NCI-H748 (cell line): ENCODE data around the gene PLEKHG2.
A peak's percentile ranks its signal among the peaks of the same experiment; 100 is the strongest.

Experiments used
- DNase-seq: peaks from one replicate; lab custom pipeline; 2025; ENCODE audit not compliant: unreplicated experiment; lab: John Stamatoyannopoulos, UW

Gene PLEKHG2

DNA sequence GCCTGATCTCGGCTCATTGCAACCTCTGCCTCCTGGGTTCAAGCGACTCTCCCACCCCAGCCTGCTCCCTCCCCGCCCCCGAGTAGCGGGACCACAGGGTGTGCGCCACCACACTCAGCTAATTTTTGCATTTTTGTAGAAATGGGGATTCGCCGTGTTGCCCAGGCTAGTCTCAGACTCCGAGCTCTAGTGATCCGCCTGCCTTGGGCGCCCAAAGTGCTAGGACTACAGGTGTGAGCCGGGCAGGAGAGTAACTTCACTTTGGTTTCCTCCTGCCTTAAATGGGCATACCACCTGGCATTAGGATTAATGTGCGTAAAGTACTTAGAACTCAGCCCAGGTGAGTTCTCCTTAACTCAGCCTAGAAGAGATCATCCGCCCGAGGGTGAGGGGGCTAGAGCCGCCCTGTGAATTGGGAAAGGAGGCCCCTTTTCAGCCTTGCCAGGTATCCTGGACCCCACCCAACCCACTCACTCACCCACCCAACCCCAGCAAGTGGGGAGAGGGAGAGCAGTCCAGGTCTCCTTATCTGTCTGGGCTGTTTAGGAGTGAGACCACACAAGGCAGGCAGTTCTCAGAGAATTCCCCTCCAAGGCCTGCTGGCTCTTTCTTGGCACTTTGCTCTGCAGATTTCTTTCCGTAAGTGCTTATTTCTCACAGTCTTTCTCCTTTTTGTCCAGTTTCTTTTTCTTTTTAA lies 7.1 kb upstream of the PLEKHG2 start:
- DNase-seq = no peak

GRCh38 chr19:39405958-39406655 lies 6.4 kb upstream of the PLEKHG2 start:
- peak; percentile 69 for DNase-seq

- DNase-seq = peak; percentile 85
These were observed 5.6 kb upstream of the PLEKHG2 start, which contains the start of gene ZFP36 for GRCh38 chr19:39406656-39407409. ZFP36 (plus strand) TSS chr19:39406847; CDS start chr19:39406905, 58 bp downstream.

- DNase-seq = no peak
These were observed 5.1 kb upstream of the PLEKHG2 start for GRCh38 chr19:39407410-39407659.

- DNase-seq = peak; percentile 56
These were observed 4.6 kb upstream of the PLEKHG2 start for GRCh38 chr19:39407660-39408391.

- peak; percentile 64 for DNase-seq
These were observed 3.9 kb upstream of the PLEKHG2 start for GRCh38 chr19:39408392-39409207.

GRCh38 chr19:39409208-39410016 lies 3.1 kb upstream of the PLEKHG2 start:
- peak; percentile 99 for DNase-seq

GRCh38 chr19:39410017-39410830 lies 2.2 kb upstream of the PLEKHG2 start:
- DNase-seq = peak; percentile 72

GRCh38 chr19:39410831-39411080 lies 1.7 kb upstream of the PLEKHG2 start:
- no peak for DNase-seq

DNA sequence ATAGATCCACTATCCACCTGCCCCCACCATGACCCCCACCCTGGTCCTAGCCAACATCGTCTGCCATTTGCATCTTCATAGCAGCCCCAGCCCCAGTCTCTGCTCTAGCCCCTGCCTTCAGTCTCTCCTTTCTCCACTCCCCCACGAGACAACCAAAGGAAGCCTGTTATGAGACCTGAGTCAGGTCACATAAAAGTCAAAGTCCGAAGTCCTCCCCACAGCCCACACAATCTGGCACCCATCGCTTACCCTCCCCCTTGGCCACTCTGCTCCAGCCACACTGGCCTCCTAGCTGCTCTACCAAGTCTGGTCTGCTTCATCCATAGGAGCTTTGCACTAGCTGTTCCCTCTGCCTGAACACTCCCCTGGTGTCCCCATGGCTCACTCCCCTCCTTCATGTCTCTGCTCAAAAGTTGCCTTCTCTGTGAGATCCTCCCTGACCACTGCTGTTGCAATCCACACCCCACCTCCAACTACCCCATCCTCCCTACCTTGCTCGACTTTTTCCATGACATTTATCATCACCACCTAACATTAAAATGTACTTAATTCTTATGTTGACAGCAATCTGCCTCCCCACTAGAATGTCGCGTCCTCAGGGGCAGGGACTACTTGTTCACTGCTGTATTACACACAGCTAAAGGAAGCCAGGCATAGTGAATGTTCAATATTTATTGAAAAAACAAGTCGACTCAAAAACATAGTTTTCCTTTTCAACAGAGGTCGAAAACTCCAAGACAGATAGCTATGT lies 1.2 kb upstream of the PLEKHG2 start:
- DNase-seq = no peak

DNA sequence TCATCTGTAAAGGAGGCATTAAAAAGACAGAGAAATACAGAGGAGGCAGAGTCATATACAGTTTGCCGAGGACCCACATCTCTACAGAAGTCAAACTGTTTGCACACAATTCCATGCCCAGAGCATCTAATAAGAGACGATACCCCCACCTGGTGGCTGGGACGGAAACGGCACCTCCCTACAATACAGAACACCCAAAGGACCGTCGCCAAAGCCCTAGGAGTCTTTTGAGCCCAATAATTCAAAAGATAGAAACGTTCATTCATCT lies 703 bp upstream of the PLEKHG2 start:
- peak; percentile 94 for DNase-seq

- no peak for DNase-seq
These were observed 400 bp downstream of the PLEKHG2 start for GRCh38 chr19:39412867-39413271.

GRCh38 chr19:39413272-39413910 lies 922 bp downstream of the PLEKHG2 start:
- DNase-seq = peak; percentile 73

GRCh38 chr19:39413911-39414608 lies 1.6 kb downstream of the PLEKHG2 start:
- peak; percentile 47 for DNase-seq

DNA sequence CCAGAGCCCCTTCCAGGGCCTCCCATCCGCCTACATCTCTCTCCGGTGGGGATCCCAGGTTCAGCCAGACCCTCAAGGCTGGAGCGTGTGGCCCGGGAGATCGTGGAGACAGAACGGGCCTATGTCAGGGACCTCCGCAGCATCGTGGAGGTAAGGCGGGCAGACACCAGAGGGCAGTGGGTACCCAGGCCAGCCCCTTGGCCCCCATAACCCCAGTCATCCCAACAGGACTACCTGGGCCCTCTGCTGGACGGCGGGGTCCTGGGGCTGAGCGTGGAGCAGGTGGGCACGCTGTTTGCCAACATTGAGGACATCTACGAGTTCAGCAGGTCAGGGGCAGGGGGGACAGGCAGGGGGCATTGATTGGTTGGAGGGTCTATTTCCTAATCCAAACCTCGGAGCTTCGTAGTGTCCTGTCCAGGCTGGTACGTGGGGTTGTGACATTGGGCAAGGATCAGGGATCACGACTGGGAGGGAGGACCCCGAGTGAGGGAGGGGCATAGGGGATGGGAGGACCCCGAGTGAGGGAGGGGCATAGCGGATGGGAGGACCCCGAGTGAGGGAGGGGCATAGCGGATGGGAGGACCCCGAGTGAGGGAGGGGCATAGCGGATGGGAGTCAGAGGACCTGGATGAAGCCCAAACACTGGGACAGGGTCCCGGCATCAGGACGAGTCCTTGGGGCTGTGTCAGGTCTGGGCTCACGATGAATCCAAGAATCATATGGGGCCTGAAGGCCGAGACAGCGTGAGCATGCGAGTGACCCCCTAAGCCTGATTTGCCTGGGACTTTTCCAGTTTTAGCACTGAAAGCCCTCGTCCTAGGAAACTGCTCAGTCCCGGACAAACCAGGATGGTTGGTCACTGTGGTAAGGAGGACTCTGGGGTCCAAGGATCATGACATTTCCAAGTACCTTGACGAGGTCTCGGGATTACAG lies 2.9 kb downstream of the PLEKHG2 start:
- DNase-seq = no peak
